Activated gamma-delta T cell treated with Interleukin-2 at 50 U/mL for 16 hours (primary cell): ENCODE results near the gene TYW1B.
"Not testable (repeated sequence)": the region's sequence is repeated elsewhere in the genome, so short reads cannot be mapped to it uniquely, and the experiment has no call there.

Source experiments
- DNase-seq: peaks from one replicate; pipeline ENCODE4 v3.0.0-alpha.2; 2020

The TYW1B gene, protein sequence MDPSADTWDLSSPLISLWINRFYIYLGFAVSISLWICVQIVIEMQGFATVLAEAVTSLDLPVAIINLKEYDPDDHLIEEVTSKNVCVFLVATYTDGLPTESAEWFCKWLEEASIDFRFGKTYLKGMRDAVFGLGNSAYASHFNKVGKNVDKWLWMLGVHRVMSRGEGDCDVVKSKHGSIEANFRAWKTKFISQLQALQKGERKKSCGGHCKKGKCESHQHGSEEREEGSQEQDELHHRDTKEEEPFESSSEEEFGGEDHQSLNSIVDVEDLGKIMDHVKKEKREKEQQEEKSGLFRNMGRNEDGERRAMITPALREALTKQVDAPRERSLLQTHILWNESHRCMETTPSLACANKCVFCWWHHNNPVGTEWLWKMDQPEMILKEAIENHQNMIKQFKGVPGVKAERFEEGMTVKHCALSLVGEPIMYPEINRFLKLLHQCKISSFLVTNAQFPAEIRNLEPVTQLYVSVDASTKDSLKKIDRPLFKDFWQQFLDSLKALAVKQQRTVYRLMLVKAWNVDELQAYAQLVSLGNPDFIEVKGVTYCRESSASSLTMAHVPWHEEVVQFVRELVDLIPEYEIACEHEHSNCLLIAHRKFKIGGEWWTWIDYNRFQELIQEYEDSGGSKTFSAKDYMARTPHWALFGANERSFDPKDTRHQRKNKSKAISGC

DNA sequence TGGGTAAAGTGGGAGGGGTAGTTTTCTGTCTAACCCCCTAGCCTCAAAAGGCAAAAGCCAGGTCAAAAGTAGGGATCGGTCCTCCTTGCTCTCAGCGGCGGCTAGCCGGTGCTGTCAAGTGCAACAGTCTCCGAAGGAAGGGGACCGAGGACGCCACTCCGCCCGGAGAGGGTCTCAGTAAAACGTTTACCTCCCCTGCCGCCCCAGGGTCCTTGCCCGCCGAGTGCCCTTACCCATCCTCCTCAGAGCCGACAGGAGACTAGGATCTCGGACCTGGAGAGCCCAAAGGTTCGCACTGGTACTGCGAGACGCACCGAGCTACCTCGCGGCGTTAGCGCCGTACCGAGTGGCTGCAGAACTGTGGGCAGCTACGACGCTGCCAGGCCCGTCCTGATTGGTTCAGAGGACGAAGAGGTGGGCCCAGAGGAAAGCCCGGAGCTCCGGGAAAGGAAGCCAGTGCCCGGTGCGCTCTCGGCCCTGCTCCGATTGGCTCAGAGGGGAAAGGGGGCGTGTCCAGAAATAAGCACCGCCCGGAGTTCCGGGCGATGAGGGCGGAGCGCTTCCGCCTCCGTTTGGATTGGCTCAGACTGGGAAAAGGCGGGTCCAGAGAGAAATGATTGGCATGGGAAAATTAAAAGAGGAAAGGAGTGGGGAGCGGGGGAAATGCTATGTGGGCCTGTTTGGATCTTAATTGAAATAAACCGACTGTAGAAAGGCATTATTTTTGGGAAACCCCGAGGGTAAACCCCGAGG lies at the start of gene TYW1B:
Gene TYW1B (minus strand): TSS at position 362 of the 753 bp plus-strand sequence. CDS start 125 bp downstream, at position 237.
- DNase-seq = peak; percentile 97

DNA sequence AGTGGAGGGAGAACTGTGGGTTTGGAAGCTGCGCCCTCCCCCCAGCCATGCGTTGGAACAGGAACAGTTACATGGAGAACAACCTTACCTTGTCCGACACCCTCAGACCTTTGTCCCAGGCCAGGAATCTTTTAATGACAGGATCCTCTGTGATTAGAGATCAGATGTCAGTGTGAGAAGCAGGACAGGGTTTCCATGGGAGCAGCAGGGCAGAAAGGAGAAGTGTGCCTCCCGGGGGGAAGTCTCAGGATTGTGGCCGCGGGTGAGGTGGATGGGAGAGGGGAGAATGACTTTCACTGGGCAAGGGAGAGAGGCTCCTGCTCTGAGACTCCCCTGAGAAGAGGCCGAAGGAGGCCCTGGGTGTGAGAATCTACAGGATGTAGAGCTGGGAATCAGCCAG lies 39.6 kb upstream of the TYW1B start:
- DNase-seq = not testable (repeated sequence)

DNA sequence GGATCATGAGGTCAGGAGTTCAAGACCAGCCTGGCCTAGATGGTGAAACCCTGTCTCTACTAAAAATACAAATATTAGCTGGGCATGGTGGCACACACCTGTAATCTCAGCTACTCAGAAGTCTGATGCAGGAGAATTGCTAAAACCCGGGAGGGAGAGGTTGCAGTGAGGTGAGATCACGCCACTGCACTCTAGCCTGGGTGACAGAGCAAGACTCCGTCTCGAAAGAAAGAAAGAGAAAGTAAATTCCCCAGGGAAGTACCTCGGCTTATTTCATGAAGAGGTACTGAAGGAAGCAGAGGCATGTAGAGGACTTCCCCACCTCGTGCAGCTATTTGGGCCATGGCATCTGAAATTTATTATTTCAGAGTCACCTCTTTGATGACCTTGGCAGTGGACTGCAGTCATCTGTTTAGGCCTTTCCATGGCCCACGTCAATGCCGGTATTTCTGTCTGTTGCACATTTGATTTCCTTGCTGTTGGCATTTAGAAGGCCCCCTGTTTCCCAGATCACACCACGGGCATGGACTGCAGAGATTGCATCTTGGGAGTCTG lies 30.9 kb upstream of the TYW1B start:
- DNase-seq = not testable (repeated sequence)

DNA sequence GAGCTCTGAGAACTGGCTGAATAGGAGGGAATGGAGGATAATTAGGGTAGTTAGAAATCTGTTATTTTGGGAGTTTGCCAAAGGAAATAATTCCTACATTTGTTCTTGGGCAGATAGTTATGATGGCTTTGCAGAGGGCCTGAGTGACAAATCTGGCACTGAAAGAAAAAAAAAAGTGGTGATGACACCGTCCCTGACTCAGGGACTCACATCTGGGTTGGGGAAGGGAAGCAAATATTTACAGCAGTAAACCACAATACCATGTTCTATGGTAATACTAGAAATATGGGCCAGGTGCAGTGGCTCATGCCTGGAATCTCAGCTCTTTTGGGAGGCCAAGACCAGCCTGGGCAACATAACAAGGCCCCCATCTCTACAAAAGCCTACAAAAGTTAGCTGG lies 29.9 kb upstream of the TYW1B start:
- DNase-seq = not testable (repeated sequence)

DNA sequence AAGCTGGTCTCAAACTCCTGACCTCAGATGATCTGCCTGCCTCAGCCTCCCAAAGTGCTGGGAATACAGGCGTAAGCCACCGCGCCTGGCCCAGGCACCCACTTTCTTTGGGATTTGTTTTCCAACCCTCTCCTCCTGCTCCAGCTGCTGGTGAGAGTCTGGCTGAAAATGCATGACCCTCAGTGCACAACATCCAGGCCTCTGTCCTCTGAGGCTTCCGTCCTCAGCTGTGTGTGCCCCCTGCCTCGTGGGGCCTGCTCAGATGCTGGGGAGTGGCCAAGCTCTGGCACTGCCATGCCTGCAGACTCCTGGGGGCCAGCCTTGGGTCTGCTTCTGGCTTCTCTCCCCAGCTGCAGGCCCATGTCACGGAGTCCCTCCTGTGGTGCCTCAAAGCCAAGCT lies 27.3 kb upstream of the TYW1B start:
- not testable (repeated sequence) for DNase-seq

DNA sequence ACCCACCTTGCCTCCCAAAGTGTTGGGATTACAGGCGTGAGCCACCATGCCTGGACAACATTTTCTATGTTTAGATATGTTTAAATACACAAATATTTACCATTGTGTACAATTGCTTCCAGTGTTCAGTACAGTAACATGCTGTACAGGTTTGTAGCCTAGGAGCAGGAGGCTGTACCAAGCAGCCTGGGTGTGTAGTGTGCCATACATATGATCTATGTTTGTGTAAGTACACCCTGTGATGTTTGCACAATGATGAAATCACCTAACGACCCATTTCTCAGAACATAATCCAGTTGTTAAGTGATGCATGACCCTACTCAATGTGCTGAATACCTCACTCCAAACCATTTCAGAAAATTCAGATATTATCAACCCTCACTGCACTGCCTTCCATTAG lies 24.9 kb upstream of the TYW1B start:
- not testable (repeated sequence) for DNase-seq

DNA sequence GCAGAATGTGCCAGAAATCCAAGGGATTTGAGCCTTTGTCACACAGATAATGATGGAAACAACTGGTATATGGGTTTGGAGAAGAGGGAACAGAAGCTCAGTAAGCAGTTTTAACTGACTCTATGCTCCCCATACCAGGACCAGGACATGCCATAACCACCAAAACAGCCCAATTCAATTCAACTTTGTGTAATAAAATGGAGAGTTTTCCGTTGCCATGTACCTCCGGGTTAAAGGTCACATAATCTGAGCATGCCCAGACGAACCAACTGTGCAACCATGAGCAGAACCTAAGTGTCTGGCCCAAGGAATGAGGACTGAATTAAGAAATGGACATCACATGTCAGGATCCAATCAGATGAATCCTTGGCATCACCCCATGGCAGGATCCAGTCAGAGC lies 22.7 kb upstream of the TYW1B start:
- not testable (repeated sequence) for DNase-seq

DNA sequence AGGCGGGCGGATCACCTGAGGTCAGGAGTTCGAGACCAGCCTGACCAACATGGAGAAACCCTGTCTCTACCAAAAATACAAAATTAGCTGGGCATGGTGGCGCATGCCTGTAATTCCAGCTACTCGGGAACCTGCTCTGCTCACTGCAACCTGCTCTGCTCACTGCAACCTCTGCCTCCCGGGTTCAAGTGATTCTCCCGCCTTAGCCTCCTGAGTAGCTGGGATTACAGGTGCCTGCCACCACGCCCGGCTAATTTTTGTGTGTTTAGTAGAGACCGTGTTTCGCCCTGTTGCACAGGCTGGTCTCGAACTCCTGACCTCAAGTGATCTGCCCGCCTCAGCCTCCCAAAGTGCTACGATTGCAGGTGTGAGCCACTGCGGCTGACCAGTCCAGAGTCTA lies 16.1 kb upstream of the TYW1B start:
- DNase-seq = not testable (repeated sequence)

DNA sequence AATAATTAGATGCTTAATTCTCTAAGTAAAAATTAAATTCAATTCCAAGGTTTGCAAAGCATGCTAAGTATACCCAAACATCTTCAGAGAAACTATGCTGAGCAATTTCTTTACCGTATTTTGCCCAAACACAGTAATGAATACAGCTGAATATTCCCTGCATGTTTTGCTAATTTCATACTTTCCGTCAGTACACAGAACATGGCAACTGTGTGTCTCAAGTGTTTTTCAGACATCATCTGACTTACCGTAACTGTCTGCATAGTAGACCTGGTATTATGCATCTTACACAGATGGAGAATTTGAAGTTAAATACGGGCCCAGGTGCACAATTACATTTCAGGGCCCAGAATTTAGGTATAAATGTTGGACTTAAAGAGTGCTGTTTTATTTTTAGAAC lies 15.2 kb upstream of the TYW1B start:
- DNase-seq = not testable (repeated sequence)

DNA sequence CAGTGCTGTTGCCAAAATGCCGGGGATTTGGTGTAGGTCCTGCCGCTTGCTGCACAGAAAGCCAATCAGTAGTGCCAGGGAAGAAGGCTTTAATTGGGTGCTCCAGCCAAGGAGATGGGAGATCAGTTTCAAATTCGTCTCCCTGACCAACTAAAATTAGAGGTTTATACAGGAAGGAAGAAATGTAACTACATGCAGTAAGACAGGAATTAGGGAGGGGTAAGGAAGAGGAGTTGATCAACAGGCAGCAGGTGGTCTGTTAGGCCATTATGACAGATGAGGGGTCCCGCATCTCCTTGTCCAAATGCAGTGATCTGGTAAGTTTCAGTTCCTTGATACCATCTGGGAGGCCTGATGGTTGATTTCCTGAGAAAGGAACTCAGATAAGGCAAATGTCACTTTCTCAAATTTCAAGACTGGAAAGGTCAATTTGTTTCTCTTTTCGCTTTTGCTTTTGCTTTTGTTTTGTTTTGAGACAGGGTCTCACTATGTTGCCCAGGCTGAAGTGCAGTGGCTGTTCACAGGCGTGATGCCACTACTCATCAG lies 13.0 kb upstream of the TYW1B start:
- not testable (repeated sequence) for DNase-seq

DNA sequence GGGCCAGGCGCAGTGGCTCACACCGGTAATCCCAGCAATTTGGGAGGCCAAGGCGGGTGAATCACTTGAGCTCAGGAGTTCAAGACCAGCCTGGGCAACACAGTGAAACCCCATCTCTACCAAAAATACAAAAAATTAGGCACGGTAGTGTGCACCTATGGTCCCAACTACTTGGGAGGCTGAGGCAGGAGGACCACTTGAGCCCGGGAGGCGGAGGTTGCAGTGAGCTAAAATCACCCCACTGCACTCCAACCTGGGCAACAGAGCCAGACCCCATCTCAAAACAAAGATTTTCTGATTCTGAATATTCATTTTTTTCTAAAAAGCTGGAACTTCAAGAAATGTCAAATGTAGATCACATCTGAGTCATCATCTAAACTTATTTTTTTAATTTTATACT lies 10.3 kb upstream of the TYW1B start:
- DNase-seq = not testable (repeated sequence)

DNA sequence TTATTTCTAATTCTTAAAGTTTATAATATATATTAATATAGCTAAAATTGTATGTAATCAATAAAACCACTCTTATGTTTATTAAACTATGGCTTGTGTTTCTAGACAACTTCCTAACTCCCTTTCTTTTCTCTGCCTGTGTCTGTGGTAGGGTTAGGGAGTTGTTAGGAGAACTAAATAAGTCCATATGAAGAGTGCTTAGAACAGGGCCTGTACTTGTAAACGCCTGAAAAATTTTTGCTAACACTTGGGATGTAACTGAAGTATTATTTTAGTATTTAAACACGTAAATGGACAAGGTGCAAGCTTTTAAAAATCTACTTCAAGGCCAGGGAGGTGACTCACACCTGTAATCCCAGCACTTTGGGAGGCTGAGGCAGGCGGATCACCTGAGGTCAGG lies 9.3 kb upstream of the TYW1B start:
- DNase-seq = not testable (repeated sequence)

DNA sequence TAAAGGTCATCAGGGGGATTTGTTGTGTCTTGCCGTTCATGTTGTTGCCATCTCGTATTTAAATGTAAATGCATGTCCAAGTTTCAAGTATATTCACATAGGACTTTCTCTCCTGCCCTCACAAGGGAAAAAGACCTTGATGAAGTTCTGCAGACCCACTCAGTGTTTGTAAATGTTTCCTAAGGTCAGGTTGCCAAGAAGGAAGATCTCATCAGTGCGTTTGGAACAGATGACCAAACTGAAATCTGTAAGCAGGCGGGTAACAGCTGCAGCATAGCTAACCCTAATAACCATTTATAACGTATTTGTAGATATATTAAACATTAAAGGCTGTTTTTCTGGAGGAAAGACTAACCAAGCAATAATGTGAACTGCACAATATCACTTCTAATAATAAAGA lies 2.6 kb upstream of the TYW1B start:
- not testable (repeated sequence) for DNase-seq

DNA sequence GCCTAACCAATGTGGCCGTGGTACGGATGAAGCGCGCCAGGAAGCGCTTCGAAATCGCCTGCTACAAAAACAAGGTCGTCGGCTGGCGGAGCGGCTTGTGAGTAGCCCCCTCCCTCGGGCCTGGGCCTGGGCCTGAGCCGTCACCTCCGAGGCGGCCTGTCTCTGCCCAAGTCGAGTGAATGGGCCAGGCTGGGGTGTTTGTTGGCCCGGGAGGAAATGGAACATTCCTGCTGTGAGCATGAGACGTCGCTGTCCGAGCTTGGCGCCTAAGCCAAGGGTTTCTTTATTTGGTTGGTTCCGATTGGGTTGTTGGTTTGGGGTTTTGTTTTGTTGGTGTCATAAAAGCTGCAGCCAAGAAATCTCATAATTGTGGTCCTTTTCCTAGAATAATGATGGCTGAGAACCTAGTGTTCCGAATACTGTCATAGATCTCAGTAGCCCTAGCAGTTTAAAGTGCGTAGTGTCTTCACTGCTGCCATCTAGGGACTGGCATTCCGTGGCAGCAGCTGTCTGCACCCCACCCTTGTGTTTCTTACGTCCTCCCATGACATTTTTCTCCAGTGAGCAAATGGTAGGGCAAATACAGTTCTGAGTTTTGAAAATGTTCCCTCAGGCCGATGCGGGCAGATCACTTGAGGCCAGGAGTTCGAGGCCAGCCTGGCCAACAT lies 1.8 kb upstream of the TYW1B start:
- peak; percentile 63 for DNase-seq

DNA sequence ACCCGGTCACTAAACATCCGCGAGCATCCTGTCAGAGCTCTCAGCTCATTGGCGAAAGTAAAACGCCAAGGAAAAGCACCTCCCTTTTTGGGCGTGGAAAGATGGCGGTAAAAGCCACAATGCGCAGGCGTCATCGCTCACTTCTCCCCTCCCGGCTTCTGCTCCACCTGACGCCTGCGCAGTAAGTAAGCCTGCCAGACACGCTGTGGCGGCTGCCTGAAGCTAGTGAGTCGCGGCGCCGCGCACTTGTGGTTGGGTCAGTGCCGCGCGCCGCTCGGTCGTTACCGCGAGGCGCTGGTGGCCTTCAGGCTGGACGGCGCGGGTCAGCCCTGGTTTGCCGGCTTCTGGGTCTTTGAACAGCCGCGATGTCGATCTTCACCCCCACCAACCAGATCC lies 1.3 kb upstream of the TYW1B start:
- peak; percentile 96 for DNase-seq

DNA sequence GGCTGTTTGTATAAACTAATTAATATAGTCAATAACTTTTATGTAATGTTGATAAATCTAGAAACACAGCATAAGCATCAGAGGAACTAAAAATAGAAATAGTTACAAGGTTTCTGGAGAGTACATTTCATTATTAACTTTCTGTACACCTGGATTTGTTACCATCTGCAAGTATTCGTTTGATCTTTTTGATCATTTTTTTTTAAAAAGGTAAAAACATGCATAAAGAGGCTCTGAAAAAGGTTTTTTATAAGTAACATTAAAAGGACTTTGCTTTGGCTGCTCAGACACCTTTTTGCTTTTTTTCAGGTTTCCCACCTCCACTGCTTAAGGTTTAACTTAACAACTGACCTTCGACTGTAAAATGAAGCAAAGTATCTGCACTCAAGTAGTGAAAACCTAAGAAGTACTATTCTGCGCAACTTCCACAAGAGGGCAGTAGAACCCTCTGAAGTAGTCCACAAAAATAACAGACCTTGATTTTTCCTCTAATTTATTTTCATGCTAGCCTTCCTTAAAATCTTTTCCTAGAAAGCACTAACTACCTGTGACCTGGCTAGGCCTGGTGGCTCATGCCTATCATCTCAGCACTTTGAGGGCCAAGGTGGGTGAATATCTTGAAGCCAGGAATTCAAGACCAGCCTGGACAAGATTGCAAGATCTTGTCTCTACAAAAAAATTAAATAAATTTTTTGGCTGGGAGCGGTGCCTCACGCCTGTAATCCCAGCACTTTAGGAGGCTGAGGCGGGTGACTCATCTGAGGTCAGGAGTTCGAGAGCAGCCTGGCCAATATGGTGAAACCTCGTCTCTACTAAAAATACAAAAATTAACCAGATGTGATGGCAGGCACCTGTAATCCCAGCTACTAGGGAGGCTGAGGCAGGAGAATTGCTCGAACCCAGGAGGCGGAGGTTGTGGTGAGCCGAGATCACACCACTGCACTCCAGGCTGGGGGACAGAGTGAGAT lies 4.0 kb downstream of the TYW1B start:
- not testable (repeated sequence) for DNase-seq

DNA sequence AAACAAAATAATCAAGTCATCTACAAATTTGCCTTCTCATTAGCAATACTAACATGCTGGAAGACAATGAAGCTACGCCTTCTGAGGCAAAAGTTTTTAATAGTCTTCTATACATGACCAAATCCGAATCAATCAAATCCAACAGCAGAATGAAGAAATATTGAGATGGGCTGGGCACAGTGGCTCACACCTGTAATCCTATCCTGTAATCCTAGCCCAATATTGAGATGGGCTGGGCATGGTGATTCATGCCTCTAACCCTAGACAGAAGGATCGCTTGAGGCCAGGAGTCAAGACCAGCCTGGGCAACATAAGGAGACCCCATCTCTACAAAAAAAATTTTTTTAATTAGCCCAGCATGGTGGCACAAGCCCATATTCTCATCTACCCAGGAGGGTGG lies 5.5 kb downstream of the TYW1B start:
- DNase-seq = not testable (repeated sequence)

DNA sequence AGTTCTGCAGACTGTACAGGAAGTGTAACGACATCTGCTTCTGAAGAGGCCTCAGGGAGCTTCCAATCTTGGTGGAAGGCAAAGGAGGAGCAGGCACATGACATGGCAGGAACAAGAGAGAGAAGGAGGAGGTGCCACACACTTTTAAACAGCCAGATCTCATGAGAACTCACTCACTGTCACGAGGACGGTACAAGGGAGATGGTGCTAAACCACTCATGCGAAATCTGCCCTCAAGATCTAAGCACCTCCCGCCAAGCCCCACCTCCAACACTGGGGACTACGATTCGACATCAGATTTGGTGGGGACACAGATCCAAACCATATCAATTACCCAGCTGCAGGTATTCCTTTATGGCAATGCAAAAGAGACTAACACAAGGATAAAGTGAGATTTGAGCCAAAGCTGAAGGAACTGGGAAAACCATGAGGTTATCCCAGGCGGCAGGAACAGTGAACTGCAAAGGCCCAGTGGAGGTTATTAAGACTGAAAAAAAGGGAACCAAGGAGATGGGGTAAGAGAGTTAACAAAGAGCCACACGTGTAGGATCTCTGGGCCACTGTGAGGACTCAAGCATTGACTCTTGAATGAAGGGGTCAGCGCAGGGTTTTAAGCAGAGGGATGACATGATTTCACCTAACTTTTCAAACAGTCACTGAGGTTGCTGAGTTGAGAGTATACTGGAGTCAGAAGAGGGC lies 9.2 kb downstream of the TYW1B start:
- not testable (repeated sequence) for DNase-seq

DNA sequence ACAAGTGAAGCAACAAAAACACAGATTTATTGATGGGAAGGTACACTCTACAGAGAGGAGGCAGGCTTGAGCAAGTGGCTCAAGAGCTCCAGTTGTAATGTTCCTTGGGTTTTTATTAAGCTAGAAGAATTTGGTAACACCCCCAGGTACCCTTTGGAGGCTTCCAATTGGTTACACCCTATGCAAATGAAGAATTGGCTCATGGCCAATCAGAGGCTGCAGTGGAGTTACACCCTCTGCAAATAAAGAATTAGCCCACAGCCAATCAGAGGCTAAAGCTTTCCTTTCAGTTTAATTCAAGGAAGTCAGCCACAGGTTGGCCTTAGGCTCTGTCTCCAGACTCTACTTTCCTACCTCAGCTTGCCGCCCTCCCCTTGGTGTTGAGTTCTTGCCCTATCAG lies 10.3 kb downstream of the TYW1B start:
- not testable (repeated sequence) for DNase-seq
